B cell (primary cell): ENCODE data around the gene CHST11. TPM values are rescaled to one million over a fixed set of nuclear protein-coding genes. Genes with fewer than 3 reads are reported as not detected.

Source experiments
- ATAC-seq: fragments of 200-7000 bp; cut with Tn5 transposase; one replicate; pipeline ENCODE4 v1.10.0; 2021; ENCODE audit warnings: low read depth, mild to moderate bottlenecking, moderate number of reproducible peaks, moderate library complexity
- CTCF ChIA-PET: fragments of 350-600 bp; sonication (Branson Sonifier 250); formaldehyde crosslinking; loops from one replicate; lab custom pipeline; 2021; ENCODE audit warnings: antibody characterized with exemption, inconsistent platforms; lab: Charles Lee
- POLR2A ChIA-PET: fragments of 350-600 bp; sonication (Branson Sonifier 250); formaldehyde crosslinking; loops from one replicate; lab custom pipeline; 2021; ENCODE audit warnings: antibody characterized with exemption; lab: Charles Lee
- DNase-seq: peaks from one replicate; pipeline ENCODE4 v3.0.0; 2013
- H2AFZ ChIP-seq: 2 replicates; pipeline ENCODE4 v1.6.1; 2012; ENCODE audit warnings: mild to moderate bottlenecking, low read depth, low read length; ENCODE audit not compliant: insufficient read depth, poor library complexity, severe bottlenecking
- H3K27ac ChIP-seq, 2 donors: 1 replicate in 1 of 2; 2 replicates in 1 of 2; pipeline ENCODE4 v1.5.1; 2012 to 2013; ENCODE audit warnings: low read length in 2 of 2, mild to moderate bottlenecking in 2 of 2, moderate library complexity in 1 of 2
- H3K27me3 ChIP-seq, 4 experiments: fragments of 200-600 bp in 1 of 4; sonication (generic) in 1 of 4; replicated peaks in 1 of 4; 1 replicate in 2 of 4; 2 replicates in 2 of 4; pipeline versions ENCODE4 v1.6.1 to v1.7.0; 2013 to 2016; ENCODE audit warnings: low read length in 3 of 4, mild to moderate bottlenecking in 2 of 4, mixed read lengths in 1 of 4, moderate library complexity in 1 of 4; ENCODE audit not compliant: insufficient read depth in 4 of 4, control insufficient read depth in 3 of 4; ENCODE audit errors: control extremely low read depth in 1 of 4
- H3K36me3 ChIP-seq, 2 experiments: replicated peaks in 1 of 2; 1 replicate in 1 of 2; 2 replicates in 1 of 2; pipeline versions ENCODE4 v1.6.1 to v1.7.1; 2013; ENCODE audit warnings: low read length in 1 of 2; ENCODE audit not compliant: insufficient read depth in 2 of 2, control insufficient read depth in 1 of 2; ENCODE audit errors: control extremely low read depth in 1 of 2, extremely low read depth in 1 of 2
- H3K4me1 ChIP-seq, 2 donors: fragments of 200-600 bp in 1 of 2; sonication (generic) in 1 of 2; 1 replicate in 1 of 2; 2 replicates in 1 of 2; pipeline versions ENCODE4 v1.5.1 to v1.6.1; 2013 to 2017; ENCODE audit warnings: low read length in 2 of 2; ENCODE audit not compliant: control insufficient read depth in 2 of 2, insufficient read depth in 2 of 2
- H3K4me2 ChIP-seq: replicated peaks from 2 replicates; pipeline ENCODE3; 2012; ENCODE audit warnings: mild to moderate bottlenecking, low read depth, low read length; ENCODE audit not compliant: poor library complexity, severe bottlenecking
- H3K4me3 ChIP-seq, 5 experiments: fragments of 200-600 bp in 1 of 5; sonication (generic) in 1 of 5; 1 replicate in 3 of 5; 2 replicates in 2 of 5; pipeline versions ENCODE4 v1.5.1 to v1.7.0; 2011 to 2016; ENCODE audit warnings: low read length in 4 of 5, mild to moderate bottlenecking in 4 of 5, low read depth in 2 of 5, control low read depth in 1 of 5, moderate library complexity in 1 of 5; ENCODE audit not compliant: insufficient read depth in 1 of 5; ENCODE audit errors: control extremely low read depth in 1 of 5, extremely low read depth in 1 of 5
- H3K79me2 ChIP-seq: fragments of 200-600 bp; sonication (generic); one replicate; pipeline ENCODE4 v1.6.0; 2016; ENCODE audit warnings: low read length; ENCODE audit not compliant: control insufficient read depth, insufficient read depth
- H3K9ac ChIP-seq: fragments of 200-600 bp; sonication (generic); 2 replicates; pipeline ENCODE4 v1.6.1; 2017; ENCODE audit warnings: mild to moderate bottlenecking, low read length, moderate library complexity
- H3K9me3 ChIP-seq, 3 donors: one replicate each; pipeline versions ENCODE4 v1.6.1 to v1.7.1; 2013; ENCODE audit warnings: low read length in 2 of 3; ENCODE audit not compliant: control insufficient read depth in 2 of 3, insufficient read depth in 1 of 3; ENCODE audit errors: control extremely low read depth in 1 of 3
- H4K20me1 ChIP-seq: 2 replicates; pipeline ENCODE4 v1.6.0; 2012; ENCODE audit warnings: mild to moderate bottlenecking, low read length; ENCODE audit not compliant: insufficient read depth, control insufficient read depth, poor library complexity, severe bottlenecking
- H3K27ac Mint-ChIP-seq: one replicate; pipeline ENCODE4 v1.8.0; 2021; ENCODE audit warnings: mixed read lengths
- H3K27me3 Mint-ChIP-seq: one replicate; pipeline ENCODE4 v1.8.0; 2021; ENCODE audit warnings: mixed read lengths
- H3K4me1 Mint-ChIP-seq: one replicate; pipeline ENCODE4 v1.8.0; 2021; ENCODE audit warnings: mixed read lengths
- H3K4me3 Mint-ChIP-seq: one replicate; pipeline ENCODE4 v1.8.0; 2021; ENCODE audit warnings: mixed read lengths
- H3K9me3 Mint-ChIP-seq: one replicate; pipeline ENCODE4 v1.8.0; 2022; ENCODE audit warnings: mixed read lengths; ENCODE audit not compliant: insufficient read depth
- CTCF ChIP-seq: fragments of 200-600 bp; IDR thresholded peaks from one replicate; pipeline ENCODE4 v1.8.0; 2022; ENCODE audit warnings: antibody characterized with exemption, mild to moderate bottlenecking
- EZH2 ChIP-seq: IDR thresholded peaks from 2 replicates; pipeline ENCODE4 v1.6.1; 2012; ENCODE audit warnings: borderline replicate concordance, low read depth, mild to moderate bottlenecking, moderate library complexity, low read length; ENCODE audit not compliant: insufficient read depth, poor library complexity, severe bottlenecking
- WGBS: methylation state at CpG from one replicate; pipeline ENCODE4 v1.1.5; 2013; ENCODE audit warnings: missing lambda C conversion rate; ENCODE audit not compliant: insufficient coverage; 5-methylcytosine and 5-hydroxymethylcytosine counted together
- intact Hi-C: fragments of 100-400 bp; cut with micrococcal nuclease; formaldehyde crosslinking; loops from one replicate; pipeline ENCODE4 v1.10.0; 2022
- polyA plus RNA-seq: library from polyadenylated mRNA; depleted of rRNA; stranded (reverse); fragments of >200 nt; gene quantifications from 2 replicates; pipeline ENCODE4 v1.2.3, GENCODE V29; 2012
- total RNA-seq, 2 donors: library from RNA; stranded (reverse); fragments of 120-200 nt in 1 of 2; gene quantifications; 1 replicate in 1 of 2; 2 replicates in 1 of 2; pipeline versions ENCODE4 v1.2.3 to v1.2.4, GENCODE V29; 2013 to 2022

The CHST11 gene
- total and polyA plus RNA-seq, 2 donors (not counting 1 experiment from before 2014, with no cell fraction given): 46.3 to 152 TPM

- no peak overlapping the region for H3K27ac ChIP-seq
- Mint-ChIP-seq H3K27me3 (no peaks in the 10 kb centered on the region), H3K9me3 (peaks cover 5% of the 10 kb centered on the region), H3K4me3 (peak overlapping the region; percentile 48), H3K27ac (no peak overlapping the region), H3K4me1 (peaks cover 95% of the 10 kb centered on the region)
- H3K36me3 ChIP-seq: peaks cover 0 to 12% of the 10 kb centered on the region in 2 experiments
- H3K4me1 ChIP-seq: peaks cover 84 to 85% of the 10 kb centered on the region in 2 donors
- TF ChIP-seq CTCF (no peak), EZH2 (no peak)
- peaks cover 0 to 4% (median 0%) of the 10 kb centered on the region in 3 donors for H3K9me3 ChIP-seq
- peaks cover 99% of the 10 kb centered on the region for H3K79me2 ChIP-seq
- ATAC-seq (no peak), DNase-seq (no peak)
- H3K9ac ChIP-seq: peak overlapping the region; percentile 13
- H3K4me3 ChIP-seq: no peak overlapping the region
- H4K20me1 ChIP-seq: peaks cover 69% of the 10 kb centered on the region
- intact Hi-C loops: loop anchor here (5.0 kb wide), 1 partner anchor 50 kb away; the partner anchor contains the start of gene CHST11
- 96% methylated on average over 3 of the region's 3 CpGs for WGBS
- CTCF ChIA-PET: interaction anchor here (1.3 kb wide), 1 partner anchor 126 kb away, joined by 4 read pairs; no protein-coding TSS in a partner anchor
- no peaks in the 10 kb centered on the region for H3K27me3 ChIP-seq
- H3K4me2 ChIP-seq: peak overlapping the region; percentile 34
- no peak overlapping the region for H2AFZ ChIP-seq
- POLR2A ChIA-PET: interaction anchor here (1.1 kb wide), 1 partner anchor 18 kb away, joined by 3 read pairs; no protein-coding TSS in a partner anchor
These were observed 50.9 kb downstream of the CHST11 start for GRCh38 chr12:104507672-104508071.

GRCh38 chr12:104508752-104509446 lies 52.2 kb downstream of the CHST11 start:
- no peak for ATAC-seq
- CTCF ChIA-PET: interaction anchor here (1.1 to 1.3 kb wide), 3 partner anchors 51 to 127 kb away, joined by 3 to 4 read pairs (median 3); no protein-coding TSS in a partner anchor

More at GRCh38 chr12:104508752-104509446, 52.2 kb downstream of the CHST11 start:
- H3K4me1 Mint-ChIP-seq: peaks cover 90% of the 10 kb centered on the region
- no peak overlapping the region for H3K4me2 ChIP-seq
- peaks cover 72 to 73% of the 10 kb centered on the region in 2 donors for H3K4me1 ChIP-seq
- no peaks in the 10 kb centered on the region for H3K27me3 ChIP-seq
- no peaks in the 10 kb centered on the region for H3K27me3 Mint-ChIP-seq
- H3K27ac Mint-ChIP-seq: no peak overlapping the region
- peaks cover 5% of the 10 kb centered on the region for H3K9me3 Mint-ChIP-seq
- H3K9ac ChIP-seq: no peak overlapping the region
- POLR2A ChIA-PET: interaction anchor here (1.1 kb wide), 1 partner anchor 19 kb away, joined by 3 read pairs; no protein-coding TSS in a partner anchor
- peaks cover 0 to 6% of the 10 kb centered on the region in 2 experiments for H3K36me3 ChIP-seq
- H3K4me3 ChIP-seq: no peak overlapping the region
- intact Hi-C loops: loop anchor here (5.0 kb wide), 1 partner anchor 52 kb away; the partner anchor contains the start of gene CHST11
- no peak overlapping the region for H2AFZ ChIP-seq
- no peak overlapping the region for H3K27ac ChIP-seq
- DNase-seq: no peak
- peak overlapping the region; percentile 42 for H3K4me3 Mint-ChIP-seq
- H3K9me3 ChIP-seq: peaks cover 0 to 4% (median 0%) of the 10 kb centered on the region in 3 donors
- WGBS: 100% methylated on average over 2 of the region's 2 CpGs
- H3K79me2 ChIP-seq: peaks cover 98% of the 10 kb centered on the region
- peaks cover 61% of the 10 kb centered on the region for H4K20me1 ChIP-seq
- TF ChIP-seq CTCF (no peak), EZH2 (no peak)
